C4-2B (cell line): Measurements from ENCODE around the gene FEN1.

Source experiments
- H3K27ac ChIP-seq: fragments of 450-650 bp; 2 replicates; pipeline ENCODE4 v1.5.1; 2017
- ZFX ChIP-seq: fragments of 450-650 bp; IDR thresholded peaks from 2 replicates; pipeline ENCODE4 v1.6.1; 2017
- TF ChIP-seq, protein P1 (sequence below): fragments of 450-650 bp; conservative IDR thresholded peaks from 2 replicates; pipeline ENCODE4 v1.5.1; 2017; ENCODE audit warnings: mild to moderate bottlenecking

The FEN1 gene

DNA sequence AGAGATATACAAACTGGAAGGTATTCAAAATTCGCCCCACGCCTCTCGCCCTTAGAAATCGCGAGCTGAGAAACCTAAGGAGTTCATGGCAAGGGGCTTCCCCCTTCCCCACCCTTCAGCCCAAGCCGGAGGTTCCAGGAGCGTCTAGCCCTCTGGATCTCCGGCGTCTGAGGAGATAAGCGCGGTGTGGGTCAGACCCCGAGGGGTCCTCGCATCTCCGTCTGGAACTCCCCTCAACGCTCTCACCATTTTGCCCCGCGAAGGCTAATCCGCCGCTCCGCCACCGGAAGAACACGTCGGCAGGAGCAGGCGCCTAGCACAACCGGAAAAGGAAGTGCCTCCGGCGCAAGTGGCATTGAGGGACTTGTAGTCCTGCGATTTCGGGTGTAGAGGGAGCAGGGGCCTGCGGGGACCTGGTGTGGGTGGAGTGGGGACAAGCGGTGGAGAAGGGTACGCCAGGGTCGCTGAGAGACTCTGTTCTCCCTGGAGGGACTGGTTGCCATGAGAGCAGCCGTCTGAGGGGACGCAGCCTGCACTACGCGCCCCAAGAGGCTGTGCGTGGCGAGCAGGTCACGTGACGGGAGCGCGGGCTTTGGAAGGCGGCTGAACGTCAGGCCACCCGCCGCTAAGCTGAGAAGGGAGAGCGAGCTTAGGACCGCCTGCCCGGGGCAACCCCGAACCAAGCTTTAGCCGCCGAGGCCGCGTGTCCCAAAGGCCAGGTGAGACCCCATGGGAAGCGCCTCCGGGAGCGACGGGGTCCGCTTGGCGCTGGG is at the start of gene FEN1, which contains the start of gene TMEM258:
TSS of gene FEN1 (plus strand) at position 602 of the 773 bp plus-strand sequence. CDS start 2,451 bp downstream, outside the sequence.
TSS of gene TMEM258 (minus strand) at position 290 of the 773 bp plus-strand sequence. CDS start at position 249, 41 bp downstream.
- TF ChIP-seq, protein P1, sequence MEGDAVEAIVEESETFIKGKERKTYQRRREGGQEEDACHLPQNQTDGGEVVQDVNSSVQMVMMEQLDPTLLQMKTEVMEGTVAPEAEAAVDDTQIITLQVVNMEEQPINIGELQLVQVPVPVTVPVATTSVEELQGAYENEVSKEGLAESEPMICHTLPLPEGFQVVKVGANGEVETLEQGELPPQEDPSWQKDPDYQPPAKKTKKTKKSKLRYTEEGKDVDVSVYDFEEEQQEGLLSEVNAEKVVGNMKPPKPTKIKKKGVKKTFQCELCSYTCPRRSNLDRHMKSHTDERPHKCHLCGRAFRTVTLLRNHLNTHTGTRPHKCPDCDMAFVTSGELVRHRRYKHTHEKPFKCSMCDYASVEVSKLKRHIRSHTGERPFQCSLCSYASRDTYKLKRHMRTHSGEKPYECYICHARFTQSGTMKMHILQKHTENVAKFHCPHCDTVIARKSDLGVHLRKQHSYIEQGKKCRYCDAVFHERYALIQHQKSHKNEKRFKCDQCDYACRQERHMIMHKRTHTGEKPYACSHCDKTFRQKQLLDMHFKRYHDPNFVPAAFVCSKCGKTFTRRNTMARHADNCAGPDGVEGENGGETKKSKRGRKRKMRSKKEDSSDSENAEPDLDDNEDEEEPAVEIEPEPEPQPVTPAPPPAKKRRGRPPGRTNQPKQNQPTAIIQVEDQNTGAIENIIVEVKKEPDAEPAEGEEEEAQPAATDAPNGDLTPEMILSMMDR = no peak
- no peak for TF ChIP-seq ZFX
- peak within 1 kb of the TSS; percentile 97 for H3K27ac ChIP-seq

DNA sequence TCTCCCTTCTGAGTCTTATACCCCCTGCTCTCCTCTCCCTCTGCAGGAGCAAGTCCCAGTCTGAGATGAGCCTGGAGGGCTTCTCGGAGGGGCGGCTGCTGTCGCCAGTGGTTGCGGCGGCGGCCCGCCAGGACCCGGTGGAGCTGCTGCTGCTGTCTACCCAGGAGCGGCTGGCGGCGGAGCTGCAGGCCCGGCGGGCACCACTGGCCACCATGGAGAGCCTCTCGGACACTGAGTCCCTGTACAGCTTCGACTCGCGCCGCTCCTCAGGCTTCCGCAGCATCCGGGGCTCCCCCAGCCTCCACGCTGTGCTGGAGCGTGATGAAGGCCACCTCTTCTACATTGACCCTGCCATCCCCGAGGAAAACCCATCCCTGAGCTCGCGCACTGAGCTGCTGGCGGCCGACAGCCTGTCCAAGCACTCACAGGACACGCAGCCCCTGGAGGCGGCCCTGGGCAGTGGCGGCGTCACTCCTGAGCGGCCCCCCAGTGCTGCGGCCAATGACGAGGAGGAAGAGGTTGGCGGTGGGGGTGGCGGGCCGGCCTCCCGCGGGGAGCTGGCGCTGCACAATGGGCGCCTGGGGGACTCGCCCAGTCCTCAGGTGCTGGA is 49.1 kb upstream of the FEN1 start:
- TF ChIP-seq ZFX = no peak
- TF ChIP-seq, protein P1 = no peak
- H3K27ac ChIP-seq = no peak overlapping the region

DNA sequence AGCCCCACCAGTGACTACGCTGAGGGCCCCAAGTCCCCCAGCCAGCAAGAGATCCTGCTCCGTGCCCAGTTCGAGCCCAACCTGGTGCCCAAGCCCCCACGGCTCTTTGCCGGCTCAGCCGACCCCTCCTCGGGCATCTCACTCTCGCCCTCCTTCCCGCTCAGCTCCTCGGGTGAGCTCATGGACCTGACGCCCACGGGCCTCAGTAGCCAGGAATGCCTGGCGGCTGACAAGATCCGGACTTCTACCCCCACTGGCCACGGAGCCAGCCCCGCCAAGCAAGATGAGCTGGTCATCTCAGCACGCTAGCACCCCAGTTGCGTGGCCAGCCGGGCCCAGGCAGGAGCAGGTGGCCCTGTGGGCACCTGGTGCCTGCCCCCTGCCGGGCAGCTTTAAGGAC is 48.5 kb upstream of the FEN1 start:
- TF ChIP-seq, protein P1 = no peak
- no peak for TF ChIP-seq ZFX
- H3K27ac ChIP-seq = no peak overlapping the region

GRCh38 chr11:61744609-61745156 is 48.0 kb upstream of the FEN1 start:
- no peak overlapping the region for H3K27ac ChIP-seq
- TF ChIP-seq, protein P1 = no peak
- no peak for TF ChIP-seq ZFX

GRCh38 chr11:61745781-61746441 is 46.8 kb upstream of the FEN1 start:
- no peak overlapping the region for H3K27ac ChIP-seq
- no peak for TF ChIP-seq ZFX

DNA sequence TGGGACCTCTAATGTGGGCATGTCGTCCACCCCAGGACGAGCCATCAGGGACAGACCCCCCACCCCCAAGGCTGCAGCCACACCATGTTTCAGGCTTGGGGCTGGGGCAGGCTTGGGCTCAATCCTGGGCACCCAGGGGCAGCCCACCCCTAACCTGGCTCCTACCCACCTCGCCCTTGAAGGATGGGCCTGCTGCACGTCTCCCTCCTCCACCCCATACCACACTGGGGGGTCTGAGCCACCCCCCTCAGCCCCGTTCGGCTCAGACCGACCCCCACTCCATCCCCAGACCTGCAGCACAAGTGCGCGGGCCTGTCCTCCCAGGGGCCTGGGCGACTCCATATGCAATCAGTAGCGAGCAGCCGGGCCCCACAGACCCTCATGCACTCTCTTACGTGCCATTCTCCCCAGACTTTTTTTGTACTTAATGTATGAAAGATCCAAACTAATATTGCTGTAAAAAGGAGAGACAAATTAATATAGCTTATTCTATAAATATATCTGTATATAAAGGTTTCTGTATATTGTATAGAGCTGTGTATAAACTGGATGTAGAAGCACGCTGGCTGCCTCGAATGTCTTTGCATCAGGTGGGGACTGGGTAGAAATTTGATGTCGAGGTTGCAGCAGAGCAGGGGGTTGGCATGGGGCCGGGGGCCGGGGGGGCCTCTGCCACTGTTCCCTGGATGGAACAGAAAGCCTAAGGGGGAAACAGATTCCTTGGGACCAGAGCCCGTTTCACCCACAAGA is 46.1 kb upstream of the FEN1 start:
- TF ChIP-seq ZFX = no peak
- TF ChIP-seq, protein P1 = no peak
- no peak overlapping the region for H3K27ac ChIP-seq

GRCh38 chr11:61747192-61747966 is 45.3 kb upstream of the FEN1 start:
- H3K27ac ChIP-seq = no peak overlapping the region
- TF ChIP-seq, protein P1 = peak; percentile 98
- TF ChIP-seq ZFX = no peak
